Hematopoietic multipotent progenitor cell treated with erythropoietin and hydrocortisone succinate and interleukin-3 and kit ligand, for 8 days (in vitro differentiated cells): ENCODE data around the gene NDUFC1.
"Not testable (repeated sequence)": the region's sequence is repeated elsewhere in the genome, so short reads cannot be mapped to it uniquely, and the experiment has no call there.

ENCODE experiments used
- DNase-seq: peaks from one replicate; pipeline ENCODE4 v3.0.0-alpha.2; 2015

Gene NDUFC1

GRCh38 chr4:139295942-139296299 is 6.4 kb downstream of the NDUFC1 start:
- DNase-seq = no peak

GRCh38 chr4:139295206-139295941 is 6.9 kb downstream of the NDUFC1 start:
- peak; percentile 94 for DNase-seq

- DNase-seq = no peak
Observed at GRCh38 chr4:139286186-139286698, 16.0 kb downstream of the NDUFC1 start.

GRCh38 chr4:139282721-139283075 is 19.6 kb downstream of the NDUFC1 start:
- no peak for DNase-seq

GRCh38 chr4:139282065-139282720 is 20.1 kb downstream of the NDUFC1 start:
- no peak for DNase-seq

GRCh38 chr4:139279760-139280620 is 22.3 kb downstream of the NDUFC1 start, which contains the start of gene MGARP:
Gene MGARP, minus strand, starts transcription at chr4:139280225. Its CDS starts 67 bp downstream, at chr4:139280158.
- no peak for DNase-seq

- no peak for DNase-seq
Observed at GRCh38 chr4:139278912-139279759, 23.1 kb downstream of the NDUFC1 start.

GRCh38 chr4:139278485-139278884 is 23.8 kb downstream of the NDUFC1 start:
- no peak for DNase-seq

- DNase-seq = no peak
Observed at GRCh38 chr4:139275281-139275735, 27.0 kb downstream of the NDUFC1 start.

- no peak for DNase-seq
Observed at GRCh38 chr4:139274790-139275189, 27.5 kb downstream of the NDUFC1 start.

- no peak for DNase-seq
Observed at GRCh38 chr4:139273835-139274234, 28.4 kb downstream of the NDUFC1 start.

GRCh38 chr4:139267301-139267700 is 35.0 kb downstream of the NDUFC1 start:
- DNase-seq = no peak

- peak; percentile 76 for DNase-seq
Observed at GRCh38 chr4:139266583-139267257, 35.6 kb downstream of the NDUFC1 start.

GRCh38 chr4:139266208-139266582 is 36.1 kb downstream of the NDUFC1 start:
- no peak for DNase-seq

- DNase-seq = peak; percentile 15
Observed at GRCh38 chr4:139265654-139266053, 36.6 kb downstream of the NDUFC1 start.

GRCh38 chr4:139256349-139256748 is 45.9 kb downstream of the NDUFC1 start:
- no peak for DNase-seq

- DNase-seq = not testable (repeated sequence)
Observed at GRCh38 chr4:139255581-139255980, 46.7 kb downstream of the NDUFC1 start.

- no peak for DNase-seq
Observed at GRCh38 chr4:139253713-139254112, 48.6 kb downstream of the NDUFC1 start.

GRCh38 chr4:139253046-139253445 is 49.2 kb downstream of the NDUFC1 start:
- DNase-seq = peak; percentile 17

- no peak for DNase-seq
Observed at GRCh38 chr4:139247700-139248238, 54.5 kb downstream of the NDUFC1 start.

GRCh38 chr4:139247241-139247640 is 55.0 kb downstream of the NDUFC1 start:
- DNase-seq = no peak
